ENCODE results near the gene QSOX1.

GRCh38 chr1:180154003-180154324 is 705 bp upstream of the QSOX1 start:
- TF ChIP-seq CTCF (conservative IDR thresholded peaks at IDR 0.05) (no peak), EZH2 (IDR thresholded peaks at IDR 0.05; ENCODE audit: low read depth) (no peak)
